CD1c-positive myeloid dendritic cell (primary cell): ENCODE results near the gene KLHL7.
A peak's percentile ranks its signal among the peaks of the same experiment; 100 is the strongest.
"Not testable (repeated sequence)": the region's sequence is repeated elsewhere in the genome, so short reads cannot be mapped to it uniquely, and the experiment has no call there.

Source experiments
- DNase-seq: peaks from one replicate; pipeline ENCODE4 v3.0.0-alpha.2; 2016; ENCODE audit errors: extremely low spot score

The KLHL7 gene

GRCh38 chr7:23213755-23214154 lies 108.2 kb downstream of the KLHL7 start:
- DNase-seq, result no peak

GRCh38 chr7:23214423-23214822 lies 108.8 kb downstream of the KLHL7 start:
- no peak for DNase-seq

- no peak for DNase-seq
Measured at GRCh38 chr7:23214938-23215337, 109.4 kb downstream of the KLHL7 start.

GRCh38 chr7:23216021-23216420 lies 110.4 kb downstream of the KLHL7 start:
- DNase-seq, result peak; percentile 87

- DNase-seq, result no peak
Measured at GRCh38 chr7:23218196-23218595, 112.6 kb downstream of the KLHL7 start.

- DNase-seq, result no peak
Measured at GRCh38 chr7:23220690-23221305, 115.2 kb downstream of the KLHL7 start.

GRCh38 chr7:23222439-23223030 lies 117.0 kb downstream of the KLHL7 start:
- no peak for DNase-seq

GRCh38 chr7:23224364-23224763 lies 118.8 kb downstream of the KLHL7 start:
- DNase-seq, result not testable (repeated sequence)

- no peak for DNase-seq
Measured at GRCh38 chr7:23226844-23227450, 121.4 kb downstream of the KLHL7 start.
